MM.1S (cell line): ENCODE data around the gene GABRG3.

Source experiments
- DNase-seq: peaks from one replicate; pipeline ENCODE4 v3.0.0-alpha.2; 2015
- H2AFZ ChIP-seq: fragments of 300-600 bp; sonication (generic); 2 replicates; pipeline ENCODE4 v1.6.0; 2016; ENCODE audit warnings: antibody characterized with exemption, low read length
- H3F3A ChIP-seq: fragments of 300-600 bp; sonication (generic); 2 replicates; pipeline ENCODE4 v1.6.1; 2016; ENCODE audit warnings: mild to moderate bottlenecking, antibody characterized with exemption, low read length, moderate library complexity, mixed read lengths; ENCODE audit not compliant: insufficient read depth
- H3K27ac ChIP-seq: fragments of 300-600 bp; sonication (generic); 2 replicates; pipeline ENCODE4 v1.5.1; 2016; ENCODE audit warnings: mild to moderate bottlenecking, low read length
- H3K27me3 ChIP-seq: fragments of 300-600 bp; sonication (generic); replicated peaks from 2 replicates; pipeline ENCODE4 v1.6.0; 2016; ENCODE audit warnings: low read length; ENCODE audit not compliant: insufficient read depth
- H3K36me3 ChIP-seq: fragments of 300-600 bp; sonication (generic); replicated peaks from 2 replicates; pipeline ENCODE4 v1.6.1; 2016; ENCODE audit warnings: mild to moderate bottlenecking, low read length, mixed read lengths; ENCODE audit not compliant: insufficient read depth
- H3K4me1 ChIP-seq: fragments of 300-600 bp; sonication (generic); 2 replicates; pipeline ENCODE4 v1.6.1; 2016; ENCODE audit warnings: low read length, mixed read lengths
- H3K4me2 ChIP-seq: fragments of 300-600 bp; sonication (generic); 2 replicates; pipeline ENCODE4 v1.6.0; 2016; ENCODE audit warnings: low read depth, low read length
- H3K4me3 ChIP-seq: fragments of 300-600 bp; sonication (generic); 2 replicates; pipeline ENCODE4 v1.5.1; 2016; ENCODE audit warnings: low read length, mixed read lengths
- H3K79me2 ChIP-seq: fragments of 300-600 bp; sonication (generic); 2 replicates; pipeline ENCODE4 v1.6.1; 2016; ENCODE audit warnings: mixed run types, low read length, mixed read lengths
- H3K9ac ChIP-seq: fragments of 300-600 bp; sonication (generic); 2 replicates; pipeline ENCODE4 v1.6.1; 2016; ENCODE audit warnings: low read length, mixed read lengths
- H3K9me2 ChIP-seq: fragments of 300-600 bp; sonication (generic); replicated peaks from 2 replicates; pipeline ENCODE4 v1.6.1; 2016; ENCODE audit warnings: mild to moderate bottlenecking, low read length, mixed read lengths; ENCODE audit not compliant: insufficient read depth
- H3K9me3 ChIP-seq: fragments of 300-600 bp; sonication (generic); replicated peaks from 2 replicates; pipeline ENCODE4 v1.6.1; 2016; ENCODE audit warnings: mild to moderate bottlenecking, low read length, mixed read lengths; ENCODE audit not compliant: insufficient read depth
- H4K20me1 ChIP-seq: fragments of 300-600 bp; sonication (generic); 2 replicates; pipeline ENCODE4 v1.6.1; 2016; ENCODE audit warnings: mild to moderate bottlenecking, low read length, moderate library complexity, mixed read lengths; ENCODE audit not compliant: insufficient read depth
- EZH2 ChIP-seq: fragments of 300-600 bp; sonication (generic); optimal IDR thresholded peaks from 2 replicates; pipeline ENCODE3; 2017; ENCODE audit warnings: low read depth, mild to moderate bottlenecking, antibody characterized with exemption, low read length, mixed read lengths
- EZH2phosphoT487 ChIP-seq: fragments of 300-600 bp; sonication (generic); IDR thresholded peaks from 2 replicates; pipeline ENCODE4 v1.6.1; 2018; ENCODE audit warnings: antibody characterized with exemption, low read length
- TF ChIP-seq, protein P1 (sequence below): fragments of 300-600 bp; sonication (generic); IDR thresholded peaks from 2 replicates; pipeline ENCODE4 v1.5.1; 2016; ENCODE audit warnings: antibody characterized with exemption, low read length, mixed read lengths

The GABRG3 gene

DNA sequence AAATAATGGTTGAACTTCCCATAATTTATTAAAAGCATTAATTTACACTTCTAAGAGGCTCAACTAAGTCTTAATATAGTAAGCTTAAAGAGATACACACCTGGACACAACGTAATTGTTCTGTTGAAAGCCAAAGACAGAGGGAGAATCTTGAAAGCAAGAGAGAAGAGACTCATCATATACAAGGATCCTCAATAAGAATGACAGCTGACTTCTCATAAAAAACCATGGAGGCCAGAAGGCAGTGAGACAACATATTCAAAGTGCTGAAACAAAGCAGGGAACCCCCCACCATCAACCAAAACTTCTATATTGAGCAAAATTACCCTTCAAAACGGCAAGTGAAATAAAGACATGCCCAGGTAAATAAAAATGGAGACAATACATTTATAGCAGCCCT is 16.6 kb upstream of the GABRG3 start:
- no peaks in the 10 kb centered on the region for H3K4me1 ChIP-seq
- H3K9me2 ChIP-seq = no peaks in the 10 kb centered on the region
- no peaks in the 10 kb centered on the region for H3K79me2 ChIP-seq
- H3K4me3 ChIP-seq = no peak overlapping the region
- no peak overlapping the region for H3K9ac ChIP-seq
- H3K4me2 ChIP-seq = no peak overlapping the region
- H2AFZ ChIP-seq = no peak overlapping the region
- no peaks in the 10 kb centered on the region for H3K27me3 ChIP-seq
- no peaks in the 10 kb centered on the region for H3K9me3 ChIP-seq
- no peaks in the 10 kb centered on the region for H3K36me3 ChIP-seq
- no peak for DNase-seq
- H3K27ac ChIP-seq = no peak overlapping the region
- no peaks in the 10 kb centered on the region for H4K20me1 ChIP-seq
- no peaks in the 10 kb centered on the region for H3F3A ChIP-seq
- TF ChIP-seq, protein P1, sequence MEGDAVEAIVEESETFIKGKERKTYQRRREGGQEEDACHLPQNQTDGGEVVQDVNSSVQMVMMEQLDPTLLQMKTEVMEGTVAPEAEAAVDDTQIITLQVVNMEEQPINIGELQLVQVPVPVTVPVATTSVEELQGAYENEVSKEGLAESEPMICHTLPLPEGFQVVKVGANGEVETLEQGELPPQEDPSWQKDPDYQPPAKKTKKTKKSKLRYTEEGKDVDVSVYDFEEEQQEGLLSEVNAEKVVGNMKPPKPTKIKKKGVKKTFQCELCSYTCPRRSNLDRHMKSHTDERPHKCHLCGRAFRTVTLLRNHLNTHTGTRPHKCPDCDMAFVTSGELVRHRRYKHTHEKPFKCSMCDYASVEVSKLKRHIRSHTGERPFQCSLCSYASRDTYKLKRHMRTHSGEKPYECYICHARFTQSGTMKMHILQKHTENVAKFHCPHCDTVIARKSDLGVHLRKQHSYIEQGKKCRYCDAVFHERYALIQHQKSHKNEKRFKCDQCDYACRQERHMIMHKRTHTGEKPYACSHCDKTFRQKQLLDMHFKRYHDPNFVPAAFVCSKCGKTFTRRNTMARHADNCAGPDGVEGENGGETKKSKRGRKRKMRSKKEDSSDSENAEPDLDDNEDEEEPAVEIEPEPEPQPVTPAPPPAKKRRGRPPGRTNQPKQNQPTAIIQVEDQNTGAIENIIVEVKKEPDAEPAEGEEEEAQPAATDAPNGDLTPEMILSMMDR = no peak
- TF ChIP-seq EZH2phosphoT487 (no peak), EZH2 (no peak)

DNA sequence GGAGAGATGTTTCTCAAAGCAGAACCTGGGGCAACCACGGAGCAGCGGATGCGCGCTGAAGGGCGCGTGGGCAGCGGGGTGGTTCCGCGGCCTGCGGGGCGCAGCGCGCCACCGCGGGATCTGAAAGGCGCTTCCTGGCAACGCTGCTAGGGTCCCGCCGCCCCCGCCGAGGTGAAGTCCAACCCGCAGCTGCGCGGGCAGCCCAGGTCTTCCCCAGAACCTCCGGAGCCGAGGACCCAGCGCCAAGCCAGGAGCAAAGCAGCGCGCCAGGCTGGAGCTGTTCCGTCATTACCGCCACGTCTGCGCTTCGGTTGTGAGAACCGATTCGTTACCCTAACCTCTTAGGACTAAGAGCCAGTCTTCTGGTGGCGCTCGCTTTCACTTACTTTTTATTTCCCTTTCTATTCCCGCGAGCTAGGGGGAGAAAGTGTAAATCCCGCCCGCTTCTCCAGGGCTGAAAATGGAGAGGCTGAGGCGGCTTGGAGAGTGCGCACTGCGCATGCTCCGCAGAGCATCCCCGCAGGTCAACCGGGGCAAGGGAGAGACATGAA is 3.2 kb upstream of the GABRG3 start:
- Histone ChIP-seq H3K4me3 (no peak overlapping the region), H3K4me2 (no peak overlapping the region), H3K27ac (no peak overlapping the region), H3K36me3 (no peaks in the 10 kb centered on the region), H3K27me3 (no peaks in the 10 kb centered on the region), H3K79me2 (no peaks in the 10 kb centered on the region), H3K9me2 (no peaks in the 10 kb centered on the region), H3K9ac (no peak overlapping the region), H4K20me1 (no peaks in the 10 kb centered on the region), H3F3A (no peaks in the 10 kb centered on the region), H2AFZ (no peak overlapping the region), H3K4me1 (no peaks in the 10 kb centered on the region), H3K9me3 (no peaks in the 10 kb centered on the region)
- DNase-seq = no peak
- TF ChIP-seq, protein P1 = no peak
- TF ChIP-seq EZH2phosphoT487 = no peak
- no peak for TF ChIP-seq EZH2

DNA sequence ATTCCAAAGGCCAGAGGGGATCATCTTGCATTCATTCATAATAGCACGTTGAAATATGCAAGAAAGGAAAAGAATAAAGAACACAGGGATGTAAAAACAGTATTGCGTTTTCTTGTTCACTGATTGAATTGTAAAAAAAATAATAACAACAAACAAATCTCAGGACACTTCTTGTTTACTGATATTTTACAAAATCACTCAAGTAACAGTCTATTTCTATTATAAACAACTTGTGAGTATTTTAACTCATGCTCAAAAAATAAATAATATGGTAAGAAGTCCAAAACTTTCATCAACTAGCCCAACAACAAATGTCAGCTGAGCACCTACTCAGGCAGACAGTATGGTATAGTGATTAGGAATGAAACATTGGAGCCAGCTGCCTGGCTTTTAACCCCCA is 2.2 kb upstream of the GABRG3 start:
- no peak overlapping the region for H3K9ac ChIP-seq
- no peaks in the 10 kb centered on the region for H3F3A ChIP-seq
- no peak for DNase-seq
- H4K20me1 ChIP-seq = no peaks in the 10 kb centered on the region
- H3K4me2 ChIP-seq = no peak overlapping the region
- no peaks in the 10 kb centered on the region for H3K27me3 ChIP-seq
- H2AFZ ChIP-seq = no peak overlapping the region
- H3K9me3 ChIP-seq = no peaks in the 10 kb centered on the region
- H3K79me2 ChIP-seq = no peaks in the 10 kb centered on the region
- H3K36me3 ChIP-seq = no peaks in the 10 kb centered on the region
- no peak overlapping the region for H3K4me3 ChIP-seq
- H3K4me1 ChIP-seq = no peaks in the 10 kb centered on the region
- H3K27ac ChIP-seq = no peak overlapping the region
- TF ChIP-seq EZH2phosphoT487 (no peak), EZH2 (no peak)
- TF ChIP-seq, protein P1 = no peak
- no peaks in the 10 kb centered on the region for H3K9me2 ChIP-seq
